Measurements from ENCODE around the gene SAE1.
"Not testable (repeated sequence)": the region's sequence is repeated elsewhere in the genome, so short reads cannot be mapped to it uniquely, and the experiment has no call there.

SAE1 gene

DNA sequence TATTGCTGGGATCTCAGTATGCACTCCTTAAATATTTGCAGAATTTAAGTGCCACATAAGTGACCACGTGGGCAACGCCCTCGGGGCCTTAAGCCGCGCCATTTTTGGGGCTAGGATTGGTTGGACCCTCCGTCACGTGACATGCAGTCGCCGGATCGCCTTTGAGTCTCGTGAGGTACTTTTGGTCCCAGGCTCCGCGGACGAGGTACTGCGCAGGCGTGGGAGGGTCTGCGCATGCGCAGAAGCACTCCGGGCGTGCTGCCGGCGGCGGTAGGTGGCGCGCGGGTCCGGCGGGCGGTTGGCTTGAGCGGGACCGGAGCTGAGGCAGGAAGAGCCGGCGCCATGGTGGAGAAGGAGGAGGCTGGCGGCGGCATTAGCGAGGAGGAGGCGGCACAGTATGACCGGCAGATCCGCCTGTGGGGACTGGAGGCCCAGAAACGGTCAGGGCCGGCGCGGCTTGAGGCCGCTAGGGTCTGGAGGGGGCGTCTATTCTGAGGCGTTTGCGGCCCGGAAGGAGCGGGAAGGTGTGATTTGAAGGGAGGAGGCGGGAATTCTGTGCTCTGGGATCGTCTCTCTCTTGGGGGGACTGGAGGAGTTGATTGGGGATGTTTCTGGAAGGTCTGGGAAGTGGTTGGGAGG lies at the start of gene SAE1:
SAE1 (plus strand) TSS at position 247 of the 639 bp plus-strand sequence; CDS start at position 343, 96 bp downstream.
- DNase-seq = peak; percentile 98 to 99

DNA sequence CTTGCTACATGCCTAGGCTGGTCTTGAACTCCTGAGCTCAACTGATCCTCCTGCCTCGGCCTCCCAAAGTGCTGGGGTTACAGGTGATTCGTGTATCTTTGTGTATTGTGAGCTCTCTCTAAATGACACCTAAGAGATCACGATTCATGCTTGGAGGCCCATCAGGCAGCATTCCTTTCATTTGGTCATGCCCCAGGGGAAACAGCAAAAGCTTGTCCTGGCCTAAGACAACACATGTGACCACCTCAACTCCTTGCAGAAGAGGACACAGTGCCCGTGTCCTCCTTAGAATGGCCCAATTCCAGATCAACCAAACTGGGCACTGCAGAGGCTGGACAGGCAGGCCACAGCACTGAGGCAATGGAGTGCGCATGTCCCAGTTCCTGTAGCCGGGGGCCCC lies 49.5 kb upstream of the SAE1 start:
- no peak for DNase-seq

DNA sequence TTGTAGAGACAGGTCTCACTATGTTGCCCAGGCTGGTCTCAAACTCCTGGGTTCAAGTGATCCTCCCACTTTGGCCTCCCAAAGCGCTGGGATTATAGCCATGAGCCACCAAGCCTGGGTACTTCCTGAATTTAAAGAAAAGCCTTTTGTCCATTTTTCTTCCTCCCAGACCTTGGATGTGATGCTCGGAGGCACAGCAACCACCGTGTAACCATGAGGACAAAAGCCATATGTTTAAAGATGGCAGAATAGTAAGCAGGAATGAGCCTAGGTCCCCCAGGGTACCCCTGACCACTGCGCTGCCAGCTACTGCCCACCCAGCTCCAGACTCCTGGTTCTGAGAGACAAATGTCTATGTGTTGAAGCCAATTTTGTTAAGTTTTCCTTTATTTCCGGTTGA lies 48.1 kb upstream of the SAE1 start:
- no peak for DNase-seq

DNA sequence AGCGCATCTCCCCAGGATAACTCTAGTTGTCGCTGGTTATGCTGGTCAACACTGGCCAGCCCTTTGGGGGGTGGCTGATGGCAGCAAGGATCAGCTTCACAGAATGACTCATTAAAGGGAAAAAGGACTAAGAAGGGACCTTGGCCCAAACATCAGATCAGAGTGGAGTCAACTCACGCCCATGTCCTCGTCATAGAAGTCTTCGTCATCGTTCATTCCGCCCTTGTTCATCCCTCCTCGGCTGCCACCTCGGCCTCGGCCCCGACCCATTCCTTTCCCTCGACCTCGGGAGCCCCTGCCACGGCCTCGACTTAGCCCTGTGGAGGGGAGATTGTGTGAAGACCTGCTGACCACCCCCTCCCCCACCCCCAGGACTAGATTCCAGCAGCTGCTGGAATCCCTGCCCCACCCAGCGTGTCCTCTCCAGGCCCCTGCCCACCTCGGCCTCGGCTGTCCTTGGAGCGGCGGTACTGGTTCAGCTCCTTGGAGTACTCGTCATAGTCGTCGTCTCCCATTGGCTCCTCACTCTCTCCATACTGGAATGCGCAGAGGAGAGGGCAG lies 45.7 kb upstream of the SAE1 start:
- no peak for DNase-seq

DNA sequence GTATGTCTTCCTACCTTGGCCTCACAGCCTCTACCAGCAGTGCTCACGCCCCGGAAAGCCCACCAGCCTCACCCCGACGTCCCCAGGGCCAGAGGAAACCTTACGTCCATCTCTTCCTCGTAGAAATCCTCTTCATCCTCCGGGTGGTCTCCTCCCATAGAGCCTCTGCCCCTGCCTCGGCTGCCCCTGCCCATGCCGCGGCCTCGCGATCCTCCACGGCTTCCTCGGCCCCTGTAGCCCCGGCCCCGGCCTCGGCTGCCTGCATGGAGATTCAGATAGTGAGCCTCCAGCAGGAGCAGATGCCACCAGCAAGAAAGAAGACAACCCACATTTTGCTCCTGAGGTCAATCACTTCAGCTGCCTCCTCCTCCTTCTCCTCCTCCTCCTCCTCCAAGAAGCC lies 44.4 kb upstream of the SAE1 start:
- DNase-seq = no peak

DNA sequence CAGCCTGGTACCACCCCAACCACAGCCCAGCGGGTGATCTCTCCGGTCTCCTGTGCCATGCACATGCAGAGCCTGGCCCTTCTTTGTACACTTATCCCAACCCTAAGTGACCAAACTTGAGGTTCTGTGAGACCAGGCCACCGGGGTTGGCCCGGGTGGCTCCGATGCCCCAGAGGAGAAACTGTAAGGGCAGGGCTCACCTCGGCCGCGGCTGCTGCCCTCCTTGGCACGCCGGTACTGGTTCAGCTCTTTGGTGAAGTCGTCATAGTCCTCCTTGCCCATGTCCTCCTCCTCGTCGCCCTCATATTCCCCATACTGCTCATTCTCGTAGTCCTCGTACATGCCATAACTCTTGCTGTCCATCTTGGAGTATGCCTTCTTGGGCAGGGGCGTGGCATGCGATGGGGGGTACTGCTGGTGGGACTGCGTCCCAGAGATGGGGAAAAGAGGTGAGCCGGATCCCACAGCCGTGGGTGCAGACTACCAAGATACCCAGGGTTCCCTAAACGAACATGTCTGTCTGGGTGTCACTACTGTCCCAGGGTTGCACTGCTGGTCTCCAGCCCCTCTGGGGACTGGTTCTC lies 40.8 kb upstream of the SAE1 start:
- no peak for DNase-seq

DNA sequence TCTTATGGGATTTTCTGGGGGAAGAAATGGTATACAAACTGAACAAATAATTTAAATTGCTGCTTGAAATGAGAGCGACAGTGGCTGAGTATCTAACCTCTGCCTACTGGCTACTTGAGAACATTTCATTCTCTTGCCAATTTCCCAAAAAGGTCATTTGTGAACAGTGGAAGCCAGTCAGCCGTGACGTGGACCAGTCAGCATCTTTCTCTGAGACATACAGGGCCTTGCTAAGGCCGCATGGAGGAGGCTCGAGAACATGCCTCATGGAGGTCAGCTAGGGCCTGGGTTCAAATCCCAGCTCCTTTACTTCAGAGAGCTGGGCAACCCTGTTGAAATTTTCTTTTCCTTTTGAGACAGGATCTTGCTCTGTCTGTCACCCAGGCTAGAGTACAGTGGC lies 37.4 kb upstream of the SAE1 start:
- no peak for DNase-seq

DNA sequence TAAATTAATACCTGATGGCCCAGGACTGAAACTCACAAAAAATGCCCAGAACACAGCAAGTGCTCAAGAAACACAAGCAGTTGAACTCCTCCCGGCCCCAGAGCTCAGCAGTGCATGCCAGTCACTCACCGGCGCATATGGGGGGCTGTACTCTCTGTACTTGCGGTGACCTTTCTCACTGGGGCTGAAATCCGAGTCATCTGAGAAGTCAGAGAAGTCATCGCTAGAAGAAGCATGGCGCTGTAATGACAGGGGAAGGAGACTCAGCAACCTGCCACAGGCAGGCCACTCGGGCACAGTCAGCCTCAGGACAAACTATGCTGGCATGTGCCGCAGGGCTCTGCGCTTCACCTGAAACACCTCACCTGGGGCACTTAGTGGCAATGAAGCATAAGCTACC lies 36.8 kb upstream of the SAE1 start:
- no peak for DNase-seq

DNA sequence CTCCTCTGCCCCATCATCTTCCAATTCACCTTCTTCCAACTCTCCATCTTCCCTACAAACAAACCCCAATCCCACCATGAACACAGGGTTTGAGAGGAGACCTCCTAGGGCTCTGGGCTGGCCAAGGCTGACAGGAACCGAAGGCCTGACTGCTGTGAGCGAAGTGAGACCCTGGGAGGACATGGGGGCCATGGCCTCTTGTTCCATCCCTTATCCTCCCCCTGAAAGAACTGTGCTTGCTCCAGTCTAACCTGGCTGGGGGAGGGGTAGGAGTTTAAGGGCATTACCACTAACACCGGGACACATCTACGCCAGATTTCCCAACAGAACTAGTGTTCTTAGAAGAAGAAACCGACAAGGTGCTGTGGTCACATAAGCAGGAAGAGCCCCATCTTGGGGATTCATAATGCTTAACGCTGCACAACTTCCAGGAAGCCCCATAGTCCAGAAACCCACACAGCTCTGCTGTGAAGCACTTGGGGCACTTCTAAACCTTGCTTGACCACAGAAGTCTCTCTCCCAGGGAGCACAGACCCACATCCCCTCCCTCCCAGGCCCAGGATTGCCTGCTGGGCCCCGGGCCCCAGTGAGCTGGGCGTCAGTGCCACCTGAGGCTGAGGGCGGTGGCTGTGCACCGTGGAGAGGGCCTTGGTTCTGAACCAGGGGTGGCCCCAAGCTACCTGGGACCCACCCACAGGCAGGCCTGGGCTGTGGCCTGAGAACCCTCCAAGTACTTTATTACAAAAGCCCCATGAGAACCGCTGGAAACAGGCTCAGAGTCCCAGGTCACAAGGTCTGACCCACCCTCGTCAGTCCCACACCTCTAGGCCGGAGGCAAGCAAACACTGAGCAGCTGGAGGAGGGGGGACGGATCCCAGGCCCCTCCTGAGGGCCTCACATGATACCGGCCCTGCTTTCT lies 35.8 kb upstream of the SAE1 start:
- DNase-seq = no peak

DNA sequence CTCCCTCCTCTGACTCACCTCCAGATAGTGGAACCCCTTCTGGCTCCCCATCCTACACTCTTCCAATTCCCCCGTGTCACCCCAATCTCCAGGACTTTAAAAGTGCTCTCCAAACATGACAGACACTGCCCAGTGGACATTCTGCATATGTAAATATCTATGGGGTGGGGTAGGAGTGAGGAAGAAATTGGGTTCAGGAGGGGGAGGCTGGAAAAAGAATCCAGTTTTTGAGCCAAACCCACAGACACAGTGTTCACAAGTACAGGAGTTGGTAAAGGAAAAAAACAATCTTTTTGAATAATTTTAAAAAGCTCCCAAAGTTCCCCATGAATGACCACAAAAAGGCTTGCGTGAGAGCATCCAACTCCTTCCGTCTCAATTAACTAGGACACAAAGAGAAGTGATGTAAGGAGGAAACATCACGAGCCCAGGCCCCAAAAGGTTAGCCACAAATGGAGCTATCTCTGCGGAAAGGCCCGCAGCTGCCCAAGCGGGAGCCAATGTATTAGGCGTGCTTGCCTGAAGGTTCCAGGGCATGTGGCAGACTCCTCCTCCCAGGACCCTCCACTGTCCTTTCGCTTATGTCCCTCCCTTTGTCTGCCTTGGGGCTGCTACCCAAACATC lies 35.0 kb upstream of the SAE1 start:
- DNase-seq = no peak

DNA sequence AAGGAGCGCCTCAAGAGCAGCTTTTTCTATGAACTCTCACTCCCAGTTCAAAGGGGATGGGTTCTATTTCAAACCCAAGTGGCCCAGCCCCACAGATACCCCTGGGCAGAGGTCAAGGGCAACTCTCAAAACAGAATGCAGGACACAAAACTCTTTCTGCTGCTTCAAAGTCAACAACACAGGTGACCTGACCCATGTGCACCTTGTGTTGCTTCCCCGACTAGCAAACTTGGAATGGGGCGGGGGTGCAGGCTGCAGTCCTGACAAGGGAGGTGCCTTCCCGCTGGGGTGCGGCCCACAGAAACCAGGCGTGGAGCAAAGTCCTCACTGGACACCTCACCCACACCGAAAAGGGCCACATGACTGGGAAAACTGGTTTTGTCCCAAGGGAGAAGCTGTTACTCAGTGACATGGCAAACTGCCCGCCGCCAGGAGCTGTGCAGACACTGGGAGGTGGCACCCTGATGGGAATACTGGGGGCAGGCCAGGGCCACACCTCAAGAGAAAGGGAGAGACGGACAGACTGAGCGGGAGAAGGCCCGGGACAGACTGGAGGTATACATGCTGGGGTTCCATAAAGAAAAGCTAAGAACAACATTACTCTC lies 34.4 kb upstream of the SAE1 start:
- no peak for DNase-seq

DNA sequence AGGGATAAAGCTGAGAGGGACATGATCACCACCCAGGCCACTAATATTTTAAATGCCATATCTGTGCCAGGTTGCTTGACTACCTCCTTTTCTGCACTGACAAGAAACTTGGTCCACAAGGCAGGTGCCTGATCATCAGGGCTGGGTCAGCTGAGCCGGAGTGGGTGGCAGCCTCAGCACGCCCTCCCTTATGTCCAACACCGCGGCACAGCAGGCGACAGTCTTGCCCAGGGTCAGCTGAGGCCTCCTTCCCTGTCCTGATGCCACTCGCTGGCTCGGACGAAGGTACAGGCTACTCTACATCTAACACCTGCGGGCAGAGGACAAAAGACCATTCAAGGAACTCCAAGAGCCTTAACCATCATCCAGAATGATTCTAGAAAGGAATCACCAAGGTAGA lies 33.9 kb upstream of the SAE1 start:
- DNase-seq = no peak

DNA sequence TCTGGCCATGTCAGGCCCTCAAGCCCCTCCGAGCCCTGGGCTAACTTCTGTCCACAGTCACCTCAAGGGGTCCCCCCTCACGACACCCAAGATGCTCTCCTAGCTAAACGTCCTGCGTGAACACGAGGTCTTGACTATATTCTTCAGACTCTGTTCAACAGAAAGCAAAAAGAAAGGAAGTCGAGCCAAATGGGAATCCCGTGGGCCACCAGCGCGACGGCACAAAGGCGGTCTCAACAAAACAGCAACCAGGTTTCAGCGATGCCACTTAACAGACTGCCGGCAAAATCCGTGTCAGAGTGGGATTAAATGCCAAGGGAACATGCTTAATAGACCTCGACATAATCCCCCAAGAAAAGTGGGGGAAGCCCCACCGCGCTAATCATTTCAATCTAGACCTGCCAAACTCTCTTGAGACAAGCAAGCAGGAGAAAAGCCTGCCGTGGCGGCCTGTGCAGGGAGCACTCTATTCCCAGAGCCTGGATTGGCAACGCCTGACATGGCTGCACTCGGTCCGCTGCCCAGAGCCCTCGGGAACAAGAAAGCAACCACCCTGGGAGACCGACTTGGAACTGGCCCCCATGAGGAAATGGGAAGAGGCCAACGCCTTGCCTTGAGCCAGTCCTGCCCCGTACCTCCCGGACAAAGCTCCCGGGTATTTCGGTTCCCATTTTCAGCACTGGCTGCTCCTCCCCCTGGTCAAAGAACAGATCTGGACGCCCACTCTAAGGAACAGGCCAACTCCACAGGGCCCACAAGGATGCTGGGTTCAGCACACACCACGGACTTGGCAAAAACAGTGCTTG lies 33.0 kb upstream of the SAE1 start:
- DNase-seq = no peak

DNA sequence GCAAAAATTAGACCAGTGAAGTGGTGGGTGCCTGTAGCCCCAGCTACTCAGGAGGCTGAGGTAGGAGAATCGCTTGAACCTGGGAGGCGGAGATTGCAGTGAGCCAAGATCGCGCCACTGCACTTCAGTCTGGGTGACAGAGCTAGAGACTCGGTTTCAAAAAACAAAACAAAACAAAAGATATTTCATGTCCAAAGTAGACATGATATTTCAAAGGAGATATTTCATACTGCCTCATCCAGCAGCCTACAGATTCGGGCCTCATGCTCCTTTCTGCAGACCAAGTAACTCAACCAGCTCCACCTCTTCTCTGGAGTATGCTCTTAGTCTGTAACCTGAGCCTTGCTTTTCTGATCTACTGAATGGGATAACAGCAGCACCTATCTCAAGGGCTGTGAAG lies 32.0 kb upstream of the SAE1 start:
- no peak for DNase-seq

DNA sequence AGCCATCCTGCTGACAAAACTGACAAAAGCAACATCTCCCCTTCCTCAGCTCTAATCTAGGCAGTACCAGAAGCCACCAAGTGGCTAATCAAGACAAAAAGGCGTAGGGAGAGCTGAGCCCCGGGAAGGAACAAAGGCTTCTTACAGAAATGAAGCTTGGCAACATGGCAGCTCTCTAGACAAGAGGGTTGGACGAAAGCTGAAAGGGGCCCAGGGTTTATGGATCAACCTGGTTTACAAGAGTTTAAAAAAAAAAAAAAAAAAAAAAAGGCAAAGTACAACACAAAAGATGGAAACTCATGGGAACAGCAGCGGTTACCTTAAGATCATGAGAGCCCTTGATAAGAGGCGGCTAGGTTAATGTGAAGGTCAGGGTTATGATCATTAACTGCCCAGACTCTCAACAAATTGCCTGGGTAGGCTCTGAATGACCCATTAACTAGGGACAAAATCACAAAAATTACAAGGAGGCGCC lies 31.0 kb upstream of the SAE1 start:
- no peak for DNase-seq

DNA sequence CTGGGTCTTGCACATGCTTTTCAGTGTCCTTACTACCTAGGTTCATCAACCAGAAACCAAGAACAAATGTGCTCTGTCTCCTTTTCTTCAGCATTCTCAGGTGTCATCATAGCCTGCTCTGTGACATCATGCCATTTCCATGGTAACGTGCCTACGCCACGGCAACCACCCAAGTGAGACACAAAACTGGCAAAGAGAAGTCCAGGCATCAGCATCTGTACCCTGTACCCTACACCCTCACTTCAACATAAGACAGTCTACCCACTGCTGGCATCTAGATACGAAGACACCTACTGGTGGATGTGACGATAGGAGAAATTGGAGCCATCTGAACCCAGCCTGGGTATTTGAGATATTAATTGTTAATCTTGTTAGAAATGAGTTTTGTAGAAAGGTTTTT lies 30.3 kb upstream of the SAE1 start:
- DNase-seq = no peak

DNA sequence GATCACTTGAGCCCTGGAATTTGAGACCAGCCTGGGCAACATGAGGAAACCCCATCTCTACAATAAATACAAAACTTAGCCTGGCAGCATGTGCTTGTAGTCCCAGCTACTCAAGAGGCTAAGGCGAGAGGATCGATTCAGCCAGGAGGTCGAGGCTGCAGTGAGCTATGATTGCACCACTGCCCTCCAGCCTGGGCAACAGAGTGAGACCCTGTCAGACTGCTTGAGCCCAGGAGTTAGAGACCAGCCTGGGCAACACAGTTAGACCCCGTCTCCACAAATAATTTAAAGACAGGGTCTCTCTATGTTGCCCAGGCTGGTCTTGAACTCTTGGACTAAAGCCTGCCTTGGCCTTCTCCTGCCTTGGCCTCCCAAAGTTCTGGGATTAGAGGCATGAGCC lies 29.5 kb upstream of the SAE1 start:
- not testable (repeated sequence) for DNase-seq

DNA sequence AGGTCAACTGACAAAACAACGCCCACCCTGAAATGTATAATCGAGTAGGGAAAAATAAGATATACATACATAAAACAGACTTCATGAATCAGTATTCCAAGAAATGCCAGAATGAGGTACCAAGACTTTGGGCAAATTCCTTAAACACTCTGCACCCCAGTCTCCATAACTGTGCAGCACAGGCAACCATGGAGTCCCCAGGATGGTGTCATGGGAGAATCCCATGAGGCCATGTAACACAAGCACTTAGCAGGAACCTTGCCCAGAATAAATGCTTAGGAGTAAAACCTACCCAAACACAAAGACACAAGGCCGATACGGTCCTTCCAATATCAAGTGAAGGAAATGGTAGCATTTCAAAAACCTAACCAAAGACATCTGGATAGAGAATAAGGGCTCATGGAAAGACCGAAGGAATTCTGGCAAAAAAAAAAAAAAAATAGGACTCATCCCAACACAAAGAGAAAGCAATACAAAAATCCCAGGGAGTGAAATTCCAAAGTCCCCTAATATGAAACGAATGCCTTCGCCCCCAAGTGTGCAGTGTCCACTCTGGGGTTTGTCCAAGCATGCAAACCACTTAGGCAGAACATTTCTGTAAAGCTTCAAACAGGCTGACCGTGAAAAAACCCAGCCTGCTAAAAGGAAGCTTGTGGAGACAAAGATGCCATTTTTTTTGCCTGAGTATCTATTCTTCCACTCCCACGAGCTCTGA lies 28.1 kb upstream of the SAE1 start:
- no peak for DNase-seq

DNA sequence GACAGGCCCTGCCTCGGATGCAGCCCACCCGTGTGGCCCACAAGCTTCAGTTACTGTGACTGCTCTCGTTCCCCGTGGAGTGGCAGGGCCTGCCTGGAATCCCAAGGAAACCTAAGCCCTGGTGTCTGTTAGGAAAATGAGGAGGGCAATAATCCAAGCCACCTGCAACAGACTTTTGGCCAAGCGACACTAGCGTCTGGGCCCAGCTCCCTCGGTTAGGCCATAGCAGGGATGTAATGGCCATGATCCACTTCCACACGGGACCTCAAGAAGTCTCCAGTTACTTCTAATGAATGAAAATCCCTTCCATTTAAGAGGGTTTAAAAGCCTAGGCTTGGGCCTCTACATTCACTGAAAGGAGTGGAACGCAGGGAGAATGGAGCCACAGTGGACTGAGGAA lies 26.0 kb upstream of the SAE1 start:
- DNase-seq = no peak

DNA sequence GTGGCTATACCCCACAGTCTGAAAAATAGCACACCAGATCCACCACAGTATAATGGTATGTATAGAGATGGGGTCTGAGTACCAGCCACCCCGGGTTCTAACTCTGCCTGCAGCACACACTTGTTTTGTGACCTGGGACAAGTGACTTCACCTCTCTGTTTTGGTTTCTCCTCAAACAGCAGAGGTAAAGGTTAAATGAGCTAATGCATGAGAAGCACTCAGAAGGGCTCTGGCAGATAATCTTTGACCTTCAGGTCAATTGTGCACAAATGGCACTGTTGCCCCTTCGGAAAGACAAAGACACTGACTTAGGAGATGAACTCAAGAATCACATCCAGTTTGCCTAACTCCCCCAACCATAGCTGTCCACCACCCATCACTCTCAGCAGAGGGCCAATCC lies 24.8 kb upstream of the SAE1 start:
- no peak for DNase-seq

DNA sequence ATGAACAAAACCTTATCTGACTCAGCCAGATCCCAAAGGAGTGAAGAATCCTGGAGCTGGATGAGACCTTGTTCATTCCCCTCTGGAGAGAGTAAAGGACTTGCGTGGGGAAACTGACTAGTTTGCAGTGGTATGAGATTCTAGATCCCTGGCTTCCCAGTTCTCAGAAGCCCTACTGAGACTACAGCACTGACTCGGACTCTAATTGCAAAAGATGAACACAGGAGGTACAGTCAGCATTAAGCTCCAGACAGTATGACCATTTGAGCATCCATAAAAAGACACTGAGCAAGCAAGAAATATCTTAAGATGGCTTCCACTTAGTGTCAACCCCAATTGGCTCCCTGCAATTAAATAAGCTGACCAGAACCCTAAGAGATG lies 23.8 kb upstream of the SAE1 start:
- no peak for DNase-seq

All from NCI-H2081 (cell line).